ENCODE data around the gene TNFRSF9.

TNFRSF9 gene

GRCh38 chr1:7948960-7949359 lies 8.3 kb upstream of the TNFRSF9 start:
- H3K4me3 ChIP-seq (ENCODE audit: control insufficient read depth, low read depth, low read length), result no peak overlapping the region
- TF ChIP-seq CTCF (IDR thresholded peaks at IDR 0.05; ENCODE audit: control insufficient read depth, insufficient read depth, low read depth, low read length, missing control alignments), result no peak
- DNase-seq (ENCODE audit: low read depth), result peak; percentile 59

GRCh38 chr1:7943251-7943650 lies 2.6 kb upstream of the TNFRSF9 start:
- DNase-seq (ENCODE audit: low read depth), result no peak
- TF ChIP-seq CTCF (IDR thresholded peaks at IDR 0.05; ENCODE audit: control insufficient read depth, insufficient read depth, low read depth, low read length, missing control alignments), result no peak
- no peak overlapping the region for H3K4me3 ChIP-seq (ENCODE audit: control insufficient read depth, low read depth, low read length)

- DNase-seq (ENCODE audit: low read depth), result no peak
- H3K4me3 ChIP-seq (ENCODE audit: control insufficient read depth, low read depth, low read length), result peak overlapping the region; percentile 16
- TF ChIP-seq CTCF (IDR thresholded peaks at IDR 0.05; ENCODE audit: control insufficient read depth, insufficient read depth, low read depth, low read length, missing control alignments), result peak; percentile 53
These were observed 1.7 kb upstream of the TNFRSF9 start for GRCh38 chr1:7942214-7942921.

GRCh38 chr1:7941437-7941793 lies 776 bp upstream of the TNFRSF9 start:
- no peak for DNase-seq (ENCODE audit: low read depth)
- H3K4me3 ChIP-seq (ENCODE audit: control insufficient read depth, low read depth, low read length), result no peak overlapping the region
- no peak for TF ChIP-seq CTCF (IDR thresholded peaks at IDR 0.05; ENCODE audit: control insufficient read depth, insufficient read depth, low read depth, low read length, missing control alignments)

GRCh38 chr1:7940034-7940433 lies 605 bp downstream of the TNFRSF9 start:
- TF ChIP-seq CTCF (IDR thresholded peaks at IDR 0.05; ENCODE audit: control insufficient read depth, insufficient read depth, low read depth, low read length, missing control alignments), result no peak
- no peak overlapping the region for H3K4me3 ChIP-seq (ENCODE audit: control insufficient read depth, low read depth, low read length)
- DNase-seq (ENCODE audit: low read depth), result no peak

GRCh38 chr1:7938070-7938469 lies 2.6 kb downstream of the TNFRSF9 start:
- H3K4me3 ChIP-seq (ENCODE audit: control insufficient read depth, low read depth, low read length), result no peak overlapping the region
- no peak for TF ChIP-seq CTCF (IDR thresholded peaks at IDR 0.05; ENCODE audit: control insufficient read depth, insufficient read depth, low read depth, low read length, missing control alignments)
- no peak for DNase-seq (ENCODE audit: low read depth)
